Prostate gland (tissue), 2 donors: ENCODE measurements around the gene TRMT112.

Experiments used
- CTCF ChIP-seq, 4 experiments: fragments of 200-600 bp in 2 of 4; fragments of 450-650 bp in 2 of 4; sonication (generic) in 2 of 4; IDR thresholded peaks; 1 replicate in 3 of 4; 2 replicates in 1 of 4; pipeline ENCODE4 v1.5.1; 2016 to 2019; ENCODE audit warnings: antibody characterized with exemption in 4 of 4, mild to moderate bottlenecking in 2 of 4, moderate library complexity in 2 of 4
- POLR2A ChIP-seq: fragments of 450-650 bp; IDR thresholded peaks from one replicate; pipeline ENCODE4 v1.6.1; 2016; ENCODE audit warnings: antibody characterized with exemption, mild to moderate bottlenecking
- POLR2AphosphoS5 ChIP-seq: sonication (generic); formaldehyde crosslinking; IDR thresholded peaks from one replicate; pipeline ENCODE4 v1.6.1; 2017; ENCODE audit warnings: antibody characterized with exemption

- TF ChIP-seq CTCF (IDR thresholded peaks at IDR 0.05) (no peak), POLR2AphosphoS5 (no peak), POLR2A (no peak)
Measured at GRCh38 chr11:64296830-64297698, 20.3 kb downstream of the TRMT112 start.
